HEK293T (cell line): Measurements from ENCODE around the gene PTPRD.

Source experiments
- CTCF ChIA-PET: fragments of 350-600 bp; formaldehyde crosslinking; extraction: SDS; loops from one replicate; lab custom pipeline; 2021; ENCODE audit warnings: antibody characterized with exemption, inconsistent platforms; lab: Yijun Ruan, JAX
- POLR2A ChIA-PET: fragments of 350-600 bp; formaldehyde crosslinking; extraction: SDS; loops from one replicate; lab custom pipeline; 2020; ENCODE audit warnings: antibody characterized with exemption, inconsistent platforms; lab: Yijun Ruan, JAX
- DNase-seq: peaks from one replicate; pipeline ENCODE4 v3.0.0; 2012; ENCODE audit warnings: mixed read lengths; ENCODE audit errors: extremely low spot score
- ARNT ChIP-seq: fragments of 450-650 bp; IDR thresholded peaks from 2 replicates; pipeline ENCODE4 v1.6.1; 2017; ENCODE audit warnings: mild to moderate bottlenecking
- BHLHE40 ChIP-seq: fragments of 450-650 bp; IDR thresholded peaks from 2 replicates; pipeline ENCODE4 v1.6.1; 2016; ENCODE audit warnings: mild to moderate bottlenecking, moderate library complexity, borderline replicate concordance
- CTBP1 ChIP-seq: fragments of 450-650 bp; IDR thresholded peaks from 2 replicates; pipeline ENCODE4 v1.6.1; 2016; ENCODE audit warnings: borderline replicate concordance
- ELF4 ChIP-seq: fragments of 450-650 bp; IDR thresholded peaks from 2 replicates; pipeline ENCODE4 v1.6.1; 2017; ENCODE audit warnings: antibody characterized with exemption
- FOXA1 ChIP-seq: fragments of 450-650 bp; IDR thresholded peaks from 2 replicates; pipeline ENCODE4 v1.6.1; 2016; ENCODE audit warnings: mild to moderate bottlenecking
- FOXK2 ChIP-seq: fragments of 450-650 bp; IDR thresholded peaks from 2 replicates; pipeline ENCODE4 v1.6.1; 2016; ENCODE audit warnings: mild to moderate bottlenecking
- FOXM1 ChIP-seq: fragments of 450-650 bp; IDR thresholded peaks from 2 replicates; pipeline ENCODE4 v1.6.1; 2017; ENCODE audit warnings: mild to moderate bottlenecking, borderline replicate concordance
- HDGF ChIP-seq: fragments of 450-650 bp; IDR thresholded peaks from 2 replicates; pipeline ENCODE4 v1.6.1; 2017; ENCODE audit warnings: antibody characterized with exemption, borderline replicate concordance
- L3MBTL2 ChIP-seq: fragments of 450-650 bp; conservative IDR thresholded peaks from 2 replicates; pipeline ENCODE4 v1.6.1; 2016; ENCODE audit warnings: mild to moderate bottlenecking
- LEF1 ChIP-seq: fragments of 450-650 bp; IDR thresholded peaks from 2 replicates; pipeline ENCODE4 v1.6.1; 2017; ENCODE audit warnings: mild to moderate bottlenecking, borderline replicate concordance
- NFRKB ChIP-seq: fragments of 450-650 bp; IDR thresholded peaks from 2 replicates; pipeline ENCODE4 v1.6.1; 2016; ENCODE audit warnings: mild to moderate bottlenecking, moderate library complexity
- PKNOX1 ChIP-seq: fragments of 450-650 bp; IDR thresholded peaks from 2 replicates; pipeline ENCODE4 v1.6.1; 2016
- SP1 ChIP-seq: fragments of 450-650 bp; IDR thresholded peaks from 2 replicates; pipeline ENCODE4 v1.6.1; 2017
- SUZ12 ChIP-seq: fragments of 450-650 bp; IDR thresholded peaks from 2 replicates; pipeline ENCODE4 v1.6.1; 2016; ENCODE audit warnings: mild to moderate bottlenecking
- TARDBP ChIP-seq: fragments of 450-650 bp; IDR thresholded peaks from 2 replicates; pipeline ENCODE4 v1.6.1; 2016
- ZNF384 ChIP-seq: fragments of 450-650 bp; IDR thresholded peaks from 2 replicates; pipeline ENCODE4 v1.6.1; 2016

The PTPRD gene

GRCh38 chr9:10036095-10036494, 576.7 kb downstream of the PTPRD start:
- TF ChIP-seq FOXM1 = no peak
- TF ChIP-seq L3MBTL2 = no peak
- TF ChIP-seq HDGF = no peak
- TF ChIP-seq SUZ12 = no peak
- no peak for TF ChIP-seq CTBP1
- TF ChIP-seq ARNT = no peak
- DNase-seq = no peak
- ChIA-PET CTCF (no interaction called here), POLR2A (no interaction called here)

GRCh38 chr9:10032166-10032565, 580.6 kb downstream of the PTPRD start:
- ChIA-PET POLR2A (no interaction called here), CTCF (no interaction called here)
- TF ChIP-seq FOXM1 = no peak
- DNase-seq = no peak

GRCh38 chr9:10026443-10026984, 586.3 kb downstream of the PTPRD start:
- no peak for DNase-seq
- ChIA-PET CTCF (interaction anchor here (0.7 kb wide), 1 partner anchor 225 kb away, joined by 3 read pairs; no protein-coding TSS in a partner anchor), POLR2A (no interaction called here)
- no peak for TF ChIP-seq L3MBTL2
- TF ChIP-seq ARNT = no peak
- no peak for TF ChIP-seq LEF1
- TF ChIP-seq BHLHE40 = no peak
- no peak for TF ChIP-seq ZNF384
- TF ChIP-seq PKNOX1 = no peak
- TF ChIP-seq HDGF = no peak
- TF ChIP-seq SUZ12 = no peak
- TF ChIP-seq TARDBP = no peak
- no peak for TF ChIP-seq CTBP1
- no peak for TF ChIP-seq NFRKB
- no peak for TF ChIP-seq SP1
- TF ChIP-seq ELF4 = no peak
- TF ChIP-seq FOXK2 = no peak
- TF ChIP-seq FOXA1 = no peak
- no peak for TF ChIP-seq FOXM1

- ChIA-PET CTCF (no interaction called here), POLR2A (no interaction called here)
- no peak for TF ChIP-seq CTBP1
- no peak for TF ChIP-seq NFRKB
- no peak for TF ChIP-seq FOXK2
- no peak for TF ChIP-seq TARDBP
- TF ChIP-seq SUZ12 = no peak
- no peak for TF ChIP-seq HDGF
- no peak for TF ChIP-seq ZNF384
- no peak for DNase-seq
Measured at GRCh38 chr9:10015755-10016154, 597.0 kb downstream of the PTPRD start.

- no peak for DNase-seq
- no peak for TF ChIP-seq SUZ12
- TF ChIP-seq FOXK2 = no peak
- TF ChIP-seq ZNF384 = no peak
- TF ChIP-seq SP1 = no peak
- ChIA-PET POLR2A (no interaction called here), CTCF (no interaction called here)
Measured at GRCh38 chr9:10014889-10015288, 597.9 kb downstream of the PTPRD start.

GRCh38 chr9:10009401-10009800, 603.4 kb downstream of the PTPRD start:
- CTCF ChIA-PET = interaction anchor here (1.3 kb wide), 1 partner anchor 260 kb away, joined by 5 read pairs; no protein-coding TSS in a partner anchor

GRCh38 chr9:10008101-10008799, 604.6 kb downstream of the PTPRD start:
- TF ChIP-seq PKNOX1 (no peak), FOXM1 (no peak), FOXK2 (no peak), NFRKB (no peak), FOXA1 (no peak)
- POLR2A ChIA-PET = no interaction called here
- DNase-seq = no peak
- CTCF ChIA-PET = no interaction called here

More at GRCh38 chr9:10009401-10009800, 603.4 kb downstream of the PTPRD start:
- TF ChIP-seq FOXK2 (no peak), ARNT (no peak), FOXA1 (no peak)
- POLR2A ChIA-PET = no interaction called here
- DNase-seq = no peak

GRCh38 chr9:10007356-10007755, 605.4 kb downstream of the PTPRD start:
- no peak for DNase-seq
- ChIA-PET CTCF (no interaction called here), POLR2A (no interaction called here)
- no peak for TF ChIP-seq BHLHE40
- TF ChIP-seq HDGF = no peak
- TF ChIP-seq ARNT = no peak
- no peak for TF ChIP-seq ZNF384
- TF ChIP-seq SP1 = no peak
- no peak for TF ChIP-seq FOXA1
- TF ChIP-seq FOXK2 = no peak
- no peak for TF ChIP-seq L3MBTL2
- TF ChIP-seq FOXM1 = no peak
- no peak for TF ChIP-seq PKNOX1
- TF ChIP-seq ELF4 = no peak
- TF ChIP-seq CTBP1 = no peak
- no peak for TF ChIP-seq LEF1
- TF ChIP-seq SUZ12 = no peak
- TF ChIP-seq NFRKB = no peak
- TF ChIP-seq TARDBP = no peak
